ENCODE measurements around the gene TMEM175. TPM values are rescaled to one million over a fixed set of nuclear protein-coding genes. Genes with fewer than 3 reads are reported as not detected.
A peak's percentile ranks its signal among the peaks of the same experiment; 100 is the strongest.

The TMEM175 gene
- total and polyA plus RNA-seq, 2 of the 13 experiments (the other 11 are each of a cell fraction or from before 2014, with no cell fraction given), result 5.1 to 9.9 TPM

DNA sequence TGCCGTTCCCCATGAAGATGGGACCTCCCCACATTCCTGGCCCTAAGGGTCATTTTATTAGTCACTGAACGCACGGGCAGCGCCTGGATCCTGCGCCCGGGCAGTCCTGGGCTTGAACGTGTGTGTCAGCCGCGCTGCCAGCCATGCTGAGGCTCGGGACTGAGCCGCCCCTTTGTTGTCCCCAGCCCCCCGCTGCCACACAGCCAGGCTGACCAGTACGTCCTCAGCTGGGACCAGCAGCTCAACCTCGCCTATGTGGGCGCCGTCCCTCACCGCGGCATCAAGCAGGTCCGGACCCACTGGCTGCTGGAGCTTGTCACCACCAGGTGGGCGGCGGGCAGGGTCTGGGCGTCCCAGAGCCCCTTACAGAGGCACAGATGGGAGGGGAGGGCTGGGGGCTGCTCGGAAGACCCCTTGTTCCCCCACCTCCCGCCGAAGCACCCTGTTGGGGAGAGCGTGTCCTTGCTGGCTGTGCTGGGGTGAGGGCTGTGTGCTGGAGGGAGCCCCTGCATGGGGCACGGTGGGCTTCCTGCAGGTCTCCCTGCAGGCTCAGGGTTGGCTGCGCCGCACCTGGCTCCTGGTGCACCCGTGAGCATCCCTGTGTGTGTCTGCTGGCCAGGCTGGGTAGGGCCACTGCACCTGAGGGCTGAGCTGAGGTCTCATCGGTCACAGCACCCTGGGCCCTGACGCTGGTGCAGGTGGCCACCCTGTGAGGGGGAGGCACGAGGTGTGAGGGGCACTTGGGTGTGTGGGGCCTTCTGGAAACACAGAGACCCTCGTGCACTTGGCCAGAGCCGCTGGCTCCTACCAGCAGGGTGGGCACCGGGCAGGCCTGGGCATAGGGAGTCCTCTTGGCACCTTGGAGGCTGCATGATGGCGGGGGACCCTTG, 55.6 kb downstream of the TMEM175 start (continued):
- TF ChIP-seq, protein P1, sequence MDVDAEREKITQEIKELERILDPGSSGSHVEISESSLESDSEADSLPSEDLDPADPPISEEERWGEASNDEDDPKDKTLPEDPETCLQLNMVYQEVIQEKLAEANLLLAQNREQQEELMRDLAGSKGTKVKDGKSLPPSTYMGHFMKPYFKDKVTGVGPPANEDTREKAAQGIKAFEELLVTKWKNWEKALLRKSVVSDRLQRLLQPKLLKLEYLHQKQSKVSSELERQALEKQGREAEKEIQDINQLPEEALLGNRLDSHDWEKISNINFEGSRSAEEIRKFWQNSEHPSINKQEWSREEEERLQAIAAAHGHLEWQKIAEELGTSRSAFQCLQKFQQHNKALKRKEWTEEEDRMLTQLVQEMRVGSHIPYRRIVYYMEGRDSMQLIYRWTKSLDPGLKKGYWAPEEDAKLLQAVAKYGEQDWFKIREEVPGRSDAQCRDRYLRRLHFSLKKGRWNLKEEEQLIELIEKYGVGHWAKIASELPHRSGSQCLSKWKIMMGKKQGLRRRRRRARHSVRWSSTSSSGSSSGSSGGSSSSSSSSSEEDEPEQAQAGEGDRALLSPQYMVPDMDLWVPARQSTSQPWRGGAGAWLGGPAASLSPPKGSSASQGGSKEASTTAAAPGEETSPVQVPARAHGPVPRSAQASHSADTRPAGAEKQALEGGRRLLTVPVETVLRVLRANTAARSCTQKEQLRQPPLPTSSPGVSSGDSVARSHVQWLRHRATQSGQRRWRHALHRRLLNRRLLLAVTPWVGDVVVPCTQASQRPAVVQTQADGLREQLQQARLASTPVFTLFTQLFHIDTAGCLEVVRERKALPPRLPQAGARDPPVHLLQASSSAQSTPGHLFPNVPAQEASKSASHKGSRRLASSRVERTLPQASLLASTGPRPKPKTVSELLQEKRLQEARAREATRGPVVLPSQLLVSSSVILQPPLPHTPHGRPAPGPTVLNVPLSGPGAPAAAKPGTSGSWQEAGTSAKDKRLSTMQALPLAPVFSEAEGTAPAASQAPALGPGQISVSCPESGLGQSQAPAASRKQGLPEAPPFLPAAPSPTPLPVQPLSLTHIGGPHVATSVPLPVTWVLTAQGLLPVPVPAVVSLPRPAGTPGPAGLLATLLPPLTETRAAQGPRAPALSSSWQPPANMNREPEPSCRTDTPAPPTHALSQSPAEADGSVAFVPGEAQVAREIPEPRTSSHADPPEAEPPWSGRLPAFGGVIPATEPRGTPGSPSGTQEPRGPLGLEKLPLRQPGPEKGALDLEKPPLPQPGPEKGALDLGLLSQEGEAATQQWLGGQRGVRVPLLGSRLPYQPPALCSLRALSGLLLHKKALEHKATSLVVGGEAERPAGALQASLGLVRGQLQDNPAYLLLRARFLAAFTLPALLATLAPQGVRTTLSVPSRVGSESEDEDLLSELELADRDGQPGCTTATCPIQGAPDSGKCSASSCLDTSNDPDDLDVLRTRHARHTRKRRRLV (CRISPR knock-in tag; IDR thresholded peaks at IDR 0.05), result no peak
- TF ChIP-seq ZNF773 (CRISPR knock-in tag; IDR thresholded peaks at IDR 0.05; ENCODE audit: borderline replicate concordance) (no peak), RBM39 (IDR thresholded peaks at IDR 0.05; ENCODE audit: low read depth, low read length, poor library complexity, severe bottlenecking) (peak; percentile 61), ZBTB33 (CRISPR knock-in tag; IDR thresholded peaks at IDR 0.05) (peak; percentile 51; the same call in 1 of the 2 replicates), ATF2 (CRISPR knock-in tag; IDR thresholded peaks at IDR 0.05) (no peak), ZNF205 (CRISPR knock-in tag; IDR thresholded peaks at IDR 0.05) (no peak), ZNF749 (CRISPR knock-in tag; IDR thresholded peaks at IDR 0.05; ENCODE audit: borderline replicate concordance) (no peak), ZNF784 (CRISPR knock-in tag; IDR thresholded peaks at IDR 0.05; ENCODE audit: borderline replicate concordance) (no peak), ISL2 (CRISPR knock-in tag; IDR thresholded peaks at IDR 0.05) (no peak), ZBTB14 (CRISPR knock-in tag; IDR thresholded peaks at IDR 0.05) (no peak), MTF1 (CRISPR knock-in tag; IDR thresholded peaks at IDR 0.05) (no peak), ZNF446 (CRISPR knock-in tag; IDR thresholded peaks at IDR 0.05) (no peak)
- TF ChIP-seq, protein P2, sequence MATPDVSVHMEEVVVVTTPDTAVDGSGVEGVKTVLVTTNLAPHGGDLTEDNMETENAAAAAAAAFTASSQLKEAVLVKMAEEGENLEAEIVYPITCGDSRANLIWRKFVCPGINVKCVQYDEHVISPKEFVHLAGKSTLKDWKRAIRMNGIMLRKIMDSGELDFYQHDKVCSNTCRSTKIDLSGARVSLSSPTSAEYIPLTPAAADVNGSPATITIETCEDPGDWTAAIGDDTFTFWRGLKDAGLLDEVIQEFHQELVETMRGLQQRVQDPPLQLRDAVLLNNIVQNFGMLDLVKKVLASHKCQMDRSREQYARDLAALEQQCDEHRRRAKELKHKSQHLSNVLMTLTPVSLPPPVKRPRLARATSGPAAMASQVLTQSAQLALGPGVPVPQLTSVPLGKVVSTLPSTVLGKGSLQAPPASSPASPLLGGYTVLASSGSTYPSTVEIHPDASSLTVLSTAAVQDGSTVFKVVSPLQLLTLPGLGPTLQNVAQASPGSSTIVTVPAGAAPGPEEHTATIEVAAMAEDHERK (CRISPR knock-in tag; IDR thresholded peaks at IDR 0.05; ENCODE audit: low read depth), result no peak
- TF ChIP-seq, protein P3, sequence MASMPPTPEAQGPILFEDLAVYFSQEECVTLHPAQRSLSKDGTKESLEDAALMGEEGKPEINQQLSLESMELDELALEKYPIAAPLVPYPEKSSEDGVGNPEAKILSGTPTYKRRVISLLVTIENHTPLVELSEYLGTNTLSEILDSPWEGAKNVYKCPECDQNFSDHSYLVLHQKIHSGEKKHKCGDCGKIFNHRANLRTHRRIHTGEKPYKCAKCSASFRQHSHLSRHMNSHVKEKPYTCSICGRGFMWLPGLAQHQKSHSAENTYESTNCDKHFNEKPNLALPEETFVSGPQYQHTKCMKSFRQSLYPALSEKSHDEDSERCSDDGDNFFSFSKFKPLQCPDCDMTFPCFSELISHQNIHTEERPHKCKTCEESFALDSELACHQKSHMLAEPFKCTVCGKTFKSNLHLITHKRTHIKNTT (CRISPR knock-in tag; IDR thresholded peaks at IDR 0.05), result no peak

Data from HepG2 (cell line).